CD4-positive, alpha-beta memory T cell (primary cell): ENCODE results near the gene LCN2. TPM values are rescaled to one million over a fixed set of nuclear protein-coding genes. Genes with fewer than 3 reads are reported as not detected.

Experiments used
- CTCF ChIA-PET: fragments of 350-600 bp; sonication (Branson Sonifier 250); formaldehyde crosslinking; loops from one replicate; lab custom pipeline; 2021; ENCODE audit warnings: inconsistent platforms; ENCODE audit not compliant: partially characterized antibody; lab: Charles Lee
- POLR2A ChIA-PET: fragments of 350-600 bp; sonication (Branson Sonifier 250); formaldehyde crosslinking; loops from one replicate; lab custom pipeline; 2021; ENCODE audit not compliant: partially characterized antibody; lab: Charles Lee
- DNase-seq, 5 donors: peaks; one replicate each; pipeline versions ENCODE4 v3.0.0 to v3.0.0-alpha.2; 2020 to 2022; ENCODE audit warnings: mixed read lengths in 1 of 5
- H3K27ac ChIP-seq: one replicate; pipeline ENCODE4 v1.7.0; 2013; ENCODE audit warnings: low read depth, low read length
- H3K27me3 ChIP-seq: 2 replicates; pipeline ENCODE4 v1.7.0; 2013; ENCODE audit warnings: mild to moderate bottlenecking, low read length, moderate library complexity; ENCODE audit not compliant: insufficient read depth
- H3K36me3 ChIP-seq: 2 replicates; pipeline ENCODE4 v1.7.0; 2013; ENCODE audit warnings: mild to moderate bottlenecking, low read length, moderate library complexity; ENCODE audit not compliant: insufficient read depth
- H3K4me1 ChIP-seq: 2 replicates; pipeline ENCODE4 v1.7.0; 2013; ENCODE audit warnings: mild to moderate bottlenecking, low read length, moderate library complexity; ENCODE audit not compliant: insufficient read depth
- H3K4me3 ChIP-seq, 2 donors: one replicate each; pipeline ENCODE4 v1.7.0; 2013; ENCODE audit warnings: low read length in 2 of 2, mild to moderate bottlenecking in 1 of 2
- H3K9me3 ChIP-seq, 2 donors: one replicate each; pipeline ENCODE4 v1.7.0; 2013; ENCODE audit warnings: low read length in 2 of 2, control low read depth in 1 of 2; ENCODE audit not compliant: control insufficient read depth in 1 of 2
- H3K27ac Mint-ChIP-seq, 7 donors: one replicate each; pipeline ENCODE4 v1.8.0; 2020 to 2021; ENCODE audit warnings: mixed read lengths in 7 of 7, mild to moderate bottlenecking in 6 of 7, inconsistent platforms in 3 of 7, moderate library complexity in 3 of 7
- H3K27me3 Mint-ChIP-seq, 2 donors: one replicate each; pipeline ENCODE4 v1.8.0; 2020 to 2021; ENCODE audit warnings: mixed read lengths in 2 of 2
- H3K36me3 Mint-ChIP-seq, 2 donors: one replicate each; pipeline ENCODE4 v1.8.0; 2020 to 2021; ENCODE audit warnings: mixed read lengths in 2 of 2, inconsistent platforms in 1 of 2, mild to moderate bottlenecking in 1 of 2
- H3K4me1 Mint-ChIP-seq, 4 donors: one replicate each; pipeline ENCODE4 v1.8.0; 2020 to 2021; ENCODE audit warnings: mixed read lengths in 4 of 4, mild to moderate bottlenecking in 1 of 4
- H3K4me3 Mint-ChIP-seq, 8 donors: one replicate each; pipeline ENCODE4 v1.8.0; 2020 to 2021; ENCODE audit warnings: mixed read lengths in 8 of 8, mild to moderate bottlenecking in 7 of 8, moderate library complexity in 6 of 8, inconsistent platforms in 3 of 8
- H3K9me3 Mint-ChIP-seq, 8 donors: one replicate each; pipeline ENCODE4 v1.8.0; 2020 to 2021; ENCODE audit warnings: mixed read lengths in 8 of 8, mild to moderate bottlenecking in 5 of 8, inconsistent platforms in 3 of 8, moderate library complexity in 1 of 8
- intact Hi-C: fragments of 100-400 bp; cut with micrococcal nuclease; formaldehyde crosslinking; loops from one replicate; pipeline ENCODE4 v1.15.1; 2023
- polyA plus RNA-seq, 2 donors: library from polyadenylated mRNA; unstranded; fragments of 300-500 nt; fragmentation: Illumina TruSeq; gene quantifications; one replicate each; pipeline ENCODE4 v1.2.3, GENCODE V29; 2021
- total RNA-seq, 2 experiments: library from RNA; stranded (reverse); gene quantifications; one replicate each; pipeline ENCODE4 v1.2.3, GENCODE V29; 2021

Gene LCN2
- total and polyA plus RNA-seq, 4 experiments from 2014 or later: not detected

DNA sequence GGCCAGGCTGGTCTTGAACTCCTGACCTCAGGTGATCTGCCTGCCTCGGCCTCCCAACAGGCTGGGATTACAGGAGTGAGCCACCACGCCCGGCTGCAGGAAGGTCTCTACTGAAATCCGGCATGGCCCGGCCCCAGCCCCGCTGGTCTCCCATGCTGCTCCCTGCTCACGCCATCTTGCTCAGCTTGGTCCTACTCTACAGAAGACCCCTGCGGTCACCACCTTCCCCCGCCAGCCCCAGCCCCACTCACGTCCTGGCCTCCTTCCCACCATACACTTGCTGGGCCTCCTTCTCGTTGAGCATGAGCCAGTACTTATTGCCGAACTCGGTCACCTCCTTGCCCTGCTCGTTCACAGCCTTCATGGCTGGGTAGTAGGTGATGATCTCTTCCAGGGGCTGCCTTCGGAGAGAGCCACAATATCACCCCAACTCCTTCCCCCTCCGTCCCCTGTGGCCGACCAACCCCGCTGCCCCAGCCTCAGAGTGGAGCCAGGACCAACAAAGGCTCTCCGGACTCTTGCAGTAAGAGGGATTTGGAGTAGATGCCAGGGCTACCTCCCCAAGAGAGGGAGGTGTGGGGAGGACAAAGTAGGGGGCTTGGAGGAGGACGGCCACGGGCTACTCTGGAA lies 25.7 kb upstream of the LCN2 start:
- CTCF ChIA-PET: interaction anchor here (0.6 to 1.4 kb wide), 2 partner anchors 14 to 35 kb away, joined by 3 read pairs; no protein-coding TSS in a partner anchor
- POLR2A ChIA-PET: no interaction called here
- H3K27ac Mint-ChIP-seq: peak overlapping the region in 3 of 7 donors; percentile 42 to 47 (median 42)

DNA sequence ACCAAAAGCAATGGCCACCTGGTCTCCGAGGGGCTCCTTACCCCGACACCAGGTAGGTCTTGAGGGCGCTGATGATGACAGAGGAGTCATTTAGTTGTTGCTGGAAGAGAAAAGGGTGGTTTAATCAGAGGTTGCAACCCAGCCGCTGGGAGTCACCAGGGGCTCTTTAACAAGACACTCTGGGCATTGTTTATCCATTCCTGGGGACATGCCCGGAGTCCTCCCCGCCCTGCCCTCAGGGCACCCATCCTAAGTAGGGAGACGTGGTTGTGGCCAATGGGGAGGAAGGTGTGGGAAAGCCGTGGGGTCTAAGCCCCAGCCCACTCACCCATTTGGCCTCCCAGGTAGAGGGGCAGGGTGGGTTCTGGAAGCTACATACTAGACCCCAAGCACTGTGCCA lies 24.8 kb upstream of the LCN2 start:
- intact Hi-C loops: loop anchor here (10.0 kb wide), 1 partner anchor 390 kb away; the partner anchor contains the start of gene TOR2A
- H3K4me1 Mint-ChIP-seq: peaks cover 20 to 39% (median 30%) of the 10 kb centered on the region in 4 donors
- DNase-seq: no peak
- no peak overlapping the region for H3K4me3 ChIP-seq
- peak overlapping the region in 3 of 7 donors; percentile 50 to 85 (median 52) for H3K27ac Mint-ChIP-seq
- POLR2A ChIA-PET: interaction anchor here (1.2 to 1.7 kb wide), 2 partner anchors 8 to 52 kb away, joined by 3 to 7 read pairs; no protein-coding TSS in a partner anchor
- CTCF ChIA-PET: interaction anchor here (0.6 to 2.2 kb wide), 9 partner anchors 8 to 182 kb away, joined by 3 to 15 read pairs (median 3); partner anchors contain the start of gene NAIF1
- H3K4me1 ChIP-seq: peaks cover 33% of the 10 kb centered on the region
- no peaks in the 10 kb centered on the region for H3K27me3 ChIP-seq
- peak overlapping the region in 5 of 8 donors; percentile 17 to 87 (median 64) for H3K4me3 Mint-ChIP-seq
- peaks cover 0 to 30% of the 10 kb centered on the region in 2 donors for H3K36me3 Mint-ChIP-seq
- peaks cover 0 to 2% (median 0%) of the 10 kb centered on the region in 8 donors for H3K9me3 Mint-ChIP-seq
- no peaks in the 10 kb centered on the region for H3K9me3 ChIP-seq
- H3K36me3 ChIP-seq: peaks cover 12% of the 10 kb centered on the region
- H3K27me3 Mint-ChIP-seq: no peaks in the 10 kb centered on the region
- H3K27ac ChIP-seq: no peak overlapping the region

More for the DNA sequence above, 25.7 kb upstream of the LCN2 start:
- Histone ChIP-seq H3K9me3 (no peaks in the 10 kb centered on the region), H3K27me3 (no peaks in the 10 kb centered on the region), H3K27ac (no peak overlapping the region), H3K4me3 (no peak overlapping the region), H3K36me3 (peaks cover 12% of the 10 kb centered on the region), H3K4me1 (peaks cover 24% of the 10 kb centered on the region)
- Mint-ChIP-seq H3K9me3 (no peaks in the 10 kb centered on the region), H3K27me3 (no peaks in the 10 kb centered on the region), H3K4me3 (no peak overlapping the region), H3K4me1 (peaks cover 15 to 32% (median 22%) of the 10 kb centered on the region in 4 donors), H3K36me3 (peaks cover 0 to 30% of the 10 kb centered on the region in 2 donors)
- DNase-seq: no peak
- intact Hi-C loops: loop anchor here (10.0 kb wide), 1 partner anchor 389 kb away; the partner anchor contains the start of gene TOR2A

DNA sequence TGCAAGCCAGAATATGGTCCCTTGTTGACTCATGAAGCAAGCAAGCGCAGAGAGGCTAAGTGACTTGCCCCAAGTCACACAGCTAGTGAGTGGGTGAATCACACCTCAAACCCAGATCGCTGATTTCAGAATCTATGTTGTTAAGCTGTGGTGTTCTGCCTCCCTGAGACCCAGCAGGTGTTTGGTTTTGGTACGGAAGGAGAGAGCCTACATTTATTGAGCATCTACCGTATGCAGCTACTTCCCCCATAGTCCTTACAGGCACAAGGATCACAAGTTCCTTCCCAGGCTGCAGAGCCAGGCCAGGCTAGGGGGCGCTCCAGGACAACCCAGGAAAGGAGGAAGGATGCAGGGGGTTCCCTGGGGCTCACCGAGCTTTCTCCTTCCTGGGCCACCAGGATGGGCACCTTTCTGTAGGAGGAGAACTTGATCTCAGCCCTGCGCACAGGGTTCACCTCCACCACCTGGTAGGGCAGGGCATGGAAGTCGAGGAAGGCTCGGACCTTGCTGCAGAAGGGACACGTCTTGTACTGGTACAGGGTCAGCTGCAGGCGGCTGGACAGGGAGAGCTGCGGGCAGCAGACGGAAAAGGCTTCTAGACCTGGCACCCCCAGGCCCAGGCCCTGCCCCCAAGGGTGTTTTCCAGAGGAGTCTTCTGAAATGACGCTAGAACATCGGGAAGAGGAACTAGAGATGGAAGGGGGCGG lies 24.2 kb upstream of the LCN2 start:
- H3K27ac Mint-ChIP-seq: peak overlapping the region; percentile 36 to 90 (median 57)
- peaks cover 0 to 32% of the 10 kb centered on the region in 2 donors for H3K36me3 Mint-ChIP-seq
- Histone ChIP-seq H3K4me1 (peaks cover 37% of the 10 kb centered on the region), H3K27me3 (no peaks in the 10 kb centered on the region), H3K4me3 (no peak overlapping the region), H3K27ac (no peak overlapping the region), H3K36me3 (peaks cover 12% of the 10 kb centered on the region), H3K9me3 (no peaks in the 10 kb centered on the region)
- peaks cover 0 to 2% (median 0%) of the 10 kb centered on the region in 8 donors for H3K9me3 Mint-ChIP-seq
- no peak for DNase-seq
- CTCF ChIA-PET: interaction anchor here (0.5 to 2.2 kb wide), 10 partner anchors 8 to 183 kb away, joined by 3 to 15 read pairs (median 3); partner anchors contain the start of gene NAIF1
- POLR2A ChIA-PET: interaction anchor here (1.2 to 1.7 kb wide), 3 partner anchors 9 to 53 kb away, joined by 3 to 7 read pairs (median 4); partner anchors contain the start of gene BBLN
- H3K27me3 Mint-ChIP-seq: no peaks in the 10 kb centered on the region
- H3K4me1 Mint-ChIP-seq: peaks cover 24 to 43% (median 33%) of the 10 kb centered on the region in 4 donors
- intact Hi-C loops: loop anchor here (10.0 kb wide), 1 partner anchor 390 kb away; the partner anchor contains the start of gene TOR2A
- H3K4me3 Mint-ChIP-seq: peak overlapping the region; percentile 26 to 87 (median 74)

DNA sequence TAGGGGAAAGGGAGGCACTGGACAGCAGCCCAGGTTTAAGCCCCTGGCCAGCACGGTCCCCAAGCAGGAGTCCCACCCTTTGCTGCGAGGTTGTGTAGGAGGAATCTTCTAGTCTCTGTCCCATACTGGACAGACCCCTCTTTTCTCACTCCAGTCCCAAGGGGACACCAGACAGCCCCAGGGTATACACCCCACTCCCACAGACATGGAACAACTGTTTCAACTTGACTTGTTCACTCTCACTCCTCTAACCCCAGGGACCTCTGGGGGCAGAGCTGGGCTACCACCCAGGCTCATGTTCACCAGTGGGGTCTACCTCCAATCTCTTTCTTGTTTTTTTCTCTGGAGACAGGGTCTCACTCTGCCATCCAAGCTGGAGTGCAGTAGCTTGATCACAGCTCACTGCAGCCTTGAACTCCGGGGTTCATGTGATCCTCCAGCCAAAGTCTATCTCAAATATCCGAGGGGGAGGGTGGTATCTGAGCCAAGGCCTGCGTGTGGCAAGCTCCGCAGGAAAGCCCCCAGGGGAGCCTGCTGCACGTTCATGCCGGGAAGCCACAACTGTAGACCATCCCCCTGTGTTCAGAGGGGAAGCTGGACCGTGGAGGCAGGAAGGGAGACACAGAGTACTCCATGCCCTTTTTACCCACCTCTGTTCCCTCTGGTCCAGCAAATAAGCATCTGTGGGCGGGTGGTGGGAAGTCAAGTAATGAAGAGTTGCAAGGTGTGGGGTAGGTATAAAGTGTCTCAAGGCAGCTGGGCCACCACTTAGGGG lies 23.5 kb upstream of the LCN2 start:
- Mint-ChIP-seq H3K4me1 (peaks cover 24 to 46% (median 33%) of the 10 kb centered on the region in 4 donors), H3K27me3 (no peaks in the 10 kb centered on the region), H3K36me3 (peaks cover 0 to 32% of the 10 kb centered on the region in 2 donors), H3K4me3 (peak overlapping the region; percentile 83 to 99 (median 86)), H3K9me3 (peaks cover 0 to 2% (median 0%) of the 10 kb centered on the region in 8 donors), H3K27ac (peak overlapping the region; percentile 64 to 85 (median 81))
- CTCF ChIA-PET: interaction anchor here (0.5 to 2.2 kb wide), 6 partner anchors 9 to 136 kb away, joined by 3 to 15 read pairs (median 3); partner anchors contain the start of gene NAIF1
- DNase-seq: no peak
- Histone ChIP-seq H3K27ac (no peak overlapping the region), H3K9me3 (no peaks in the 10 kb centered on the region), H3K36me3 (peaks cover 12% of the 10 kb centered on the region), H3K27me3 (no peaks in the 10 kb centered on the region), H3K4me1 (peaks cover 37% of the 10 kb centered on the region), H3K4me3 (no peak overlapping the region)
- intact Hi-C loops: loop anchor here (10.0 kb wide), 1 partner anchor 391 kb away; the partner anchor contains the start of gene TOR2A
- POLR2A ChIA-PET: interaction anchor here (1.4 to 1.7 kb wide), 2 partner anchors 9 to 34 kb away, joined by 4 to 7 read pairs; partner anchors contain the start of gene BBLN

DNA sequence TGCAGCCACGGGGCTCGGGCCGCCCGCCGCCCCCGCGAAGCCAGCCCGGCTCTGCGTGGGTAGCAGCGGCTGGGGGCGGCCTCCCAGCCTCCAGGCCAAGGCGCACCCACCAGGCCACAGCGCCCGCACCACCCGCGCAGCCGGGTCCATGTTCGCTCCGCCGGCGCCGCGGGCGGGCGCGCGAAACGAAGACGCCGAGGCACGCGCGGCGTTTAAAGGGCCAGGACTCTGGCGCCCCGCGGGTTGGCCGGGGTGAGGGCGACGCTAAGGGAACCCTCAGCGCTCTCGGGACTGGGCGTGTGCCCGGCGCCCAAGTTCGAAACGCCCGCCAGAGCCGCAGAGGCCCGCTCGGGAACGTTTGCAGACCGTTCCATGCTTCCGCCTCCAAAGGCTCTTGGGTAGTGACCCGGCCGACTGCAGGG lies 21.7 kb upstream of the LCN2 start, which contains the start of gene PTGES2:
Gene PTGES2, minus strand, starts transcription at position 162 of the 422 bp plus-strand sequence. Its CDS starts 12 bp downstream, at position 150.
- POLR2A ChIA-PET: interaction anchor here (0.8 to 2.5 kb wide), 12 partner anchors 8 to 348 kb away, joined by 3 to 21 read pairs (median 5); partner anchors contain the start of genes BBLN, GOLGA2, NAIF1 and SLC25A25
- peaks cover 24 to 46% (median 33%) of the 10 kb centered on the region in 4 donors for H3K4me1 Mint-ChIP-seq
- peaks cover 12% of the 10 kb centered on the region for H3K36me3 ChIP-seq
- peaks cover 37% of the 10 kb centered on the region for H3K4me1 ChIP-seq
- H3K4me3 ChIP-seq: peak within 1 kb of the TSS; percentile 86 to 95
- peak within 1 kb of the TSS; percentile 96 to 100 (median 99) for H3K4me3 Mint-ChIP-seq
- peak; percentile 82 to 87 (median 84) for DNase-seq
- peak within 1 kb of the TSS; percentile 98 to 100 (median 99) for H3K27ac Mint-ChIP-seq
- intact Hi-C loops: loop anchor here (10.0 kb wide), 1 partner anchor 393 kb away; the partner anchor contains the start of gene TOR2A
- H3K27me3 Mint-ChIP-seq: peaks cover 0 to under 1% of the 10 kb centered on the region in 2 donors
- no peaks in the 10 kb centered on the region for H3K9me3 ChIP-seq
- no peaks in the 10 kb centered on the region for H3K27me3 ChIP-seq
- CTCF ChIA-PET: interaction anchor here (1.5 to 2.2 kb wide), 3 partner anchors 10 to 30 kb away, joined by 4 to 10 read pairs (median 6); no protein-coding TSS in a partner anchor
- peaks cover 0 to 2% (median 0%) of the 10 kb centered on the region in 8 donors for H3K9me3 Mint-ChIP-seq
- H3K27ac ChIP-seq: peak within 1 kb of the TSS; percentile 81
- peaks cover 0 to 23% of the 10 kb centered on the region in 2 donors for H3K36me3 Mint-ChIP-seq
